GM23338 (cell line): ENCODE data around the gene PPP1R12A.

Experiments
- EZH2 ChIP-seq: fragments of 200-600 bp; sonication (generic); IDR thresholded peaks from one replicate; pipeline ENCODE4 v1.8.0; 2017; ENCODE audit warnings: antibody characterized with exemption, mild to moderate bottlenecking, low read depth; ENCODE audit not compliant: unreplicated experiment
- ZNF331 ChIP-seq: fragments of 250-450 bp; sonication (Bioruptor Pico); IDR thresholded peaks from 2 replicates; pipeline ENCODE4 v1.5.0; 2020; ENCODE audit warnings: low read depth, mild to moderate bottlenecking, moderate library complexity
- TF ChIP-seq, protein P1 (sequence below), 2 experiments: fragments of 200-600 bp in 1 of 2; sonication (generic) in 1 of 2; conservative IDR thresholded peaks; 2 replicates each; pipeline versions ENCODE4 v1.5.1 to v1.6.1; 2016 to 2017; ENCODE audit warnings: antibody characterized with exemption in 2 of 2, low read depth in 2 of 2, mild to moderate bottlenecking in 2 of 2, moderate library complexity in 1 of 2

DNA sequence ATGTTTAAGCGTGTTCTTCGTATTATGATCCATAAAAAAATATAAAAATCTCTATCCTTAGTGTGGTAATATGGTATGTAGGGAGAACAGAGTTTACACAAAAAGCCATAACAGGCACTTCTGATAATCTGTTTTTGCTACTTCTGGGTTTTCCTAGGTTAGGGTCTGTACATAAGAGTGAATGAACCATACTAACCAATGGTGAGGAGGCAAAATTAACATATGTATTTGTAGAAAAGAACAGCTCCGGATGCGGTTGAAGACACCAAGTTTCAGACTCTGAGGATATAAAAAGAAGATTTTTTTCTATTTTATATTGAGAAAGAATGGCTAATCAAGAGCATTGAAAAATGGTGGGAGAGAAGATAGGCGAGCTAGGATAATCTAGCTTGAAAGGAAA, 40.2 kb upstream of the PPP1R12A start:
- TF ChIP-seq, protein P1, sequence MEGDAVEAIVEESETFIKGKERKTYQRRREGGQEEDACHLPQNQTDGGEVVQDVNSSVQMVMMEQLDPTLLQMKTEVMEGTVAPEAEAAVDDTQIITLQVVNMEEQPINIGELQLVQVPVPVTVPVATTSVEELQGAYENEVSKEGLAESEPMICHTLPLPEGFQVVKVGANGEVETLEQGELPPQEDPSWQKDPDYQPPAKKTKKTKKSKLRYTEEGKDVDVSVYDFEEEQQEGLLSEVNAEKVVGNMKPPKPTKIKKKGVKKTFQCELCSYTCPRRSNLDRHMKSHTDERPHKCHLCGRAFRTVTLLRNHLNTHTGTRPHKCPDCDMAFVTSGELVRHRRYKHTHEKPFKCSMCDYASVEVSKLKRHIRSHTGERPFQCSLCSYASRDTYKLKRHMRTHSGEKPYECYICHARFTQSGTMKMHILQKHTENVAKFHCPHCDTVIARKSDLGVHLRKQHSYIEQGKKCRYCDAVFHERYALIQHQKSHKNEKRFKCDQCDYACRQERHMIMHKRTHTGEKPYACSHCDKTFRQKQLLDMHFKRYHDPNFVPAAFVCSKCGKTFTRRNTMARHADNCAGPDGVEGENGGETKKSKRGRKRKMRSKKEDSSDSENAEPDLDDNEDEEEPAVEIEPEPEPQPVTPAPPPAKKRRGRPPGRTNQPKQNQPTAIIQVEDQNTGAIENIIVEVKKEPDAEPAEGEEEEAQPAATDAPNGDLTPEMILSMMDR (conservative IDR thresholded peaks at IDR 0.05; ENCODE audit: low read depth in 2 of 2), result no peak
- TF ChIP-seq ZNF331 (CRISPR knock-in tag), result no peak
- no peak for TF ChIP-seq EZH2
